ENCODE data around the gene KLF15.

KLF15 gene

GRCh38 chr3:126399756-126400155, 42.5 kb upstream of the KLF15 start:
- no peak for TF ChIP-seq CTCF (IDR thresholded peaks at IDR 0.05; ENCODE audit: insufficient read depth, low read length, poor library complexity, severe bottlenecking)
- no peaks in the 10 kb centered on the region for H3K36me3 ChIP-seq (ENCODE audit: control insufficient read depth, insufficient read depth, low read length)
- no peak overlapping the region for H3K4me3 ChIP-seq (replicated peaks; ENCODE audit: low read depth, low read length)
- DNase-seq (ENCODE audit: extremely low read depth, insufficient read length) = no peak
- H3K27me3 ChIP-seq (replicated peaks; ENCODE audit: control insufficient read depth, insufficient read depth, low read length) = no peaks in the 10 kb centered on the region; the same call in 1 of the 2 replicates

GRCh38 chr3:126399351-126399735, 42.1 kb upstream of the KLF15 start:
- H3K4me3 ChIP-seq (replicated peaks; ENCODE audit: low read depth, low read length) = no peak overlapping the region
- no peaks in the 10 kb centered on the region; the same call in 1 of the 2 replicates for H3K27me3 ChIP-seq (replicated peaks; ENCODE audit: control insufficient read depth, insufficient read depth, low read length)
- DNase-seq (ENCODE audit: extremely low read depth, insufficient read length) = peak; percentile 38
- no peak for TF ChIP-seq CTCF (IDR thresholded peaks at IDR 0.05; ENCODE audit: insufficient read depth, low read length, poor library complexity, severe bottlenecking)
- no peaks in the 10 kb centered on the region for H3K36me3 ChIP-seq (ENCODE audit: control insufficient read depth, insufficient read depth, low read length)

GRCh38 chr3:126398423-126399350, 41.5 kb upstream of the KLF15 start:
- Histone ChIP-seq H3K36me3 (ENCODE audit: control insufficient read depth, insufficient read depth, low read length) (no peaks in the 10 kb centered on the region), H3K27me3 (replicated peaks; ENCODE audit: control insufficient read depth, insufficient read depth, low read length) (no peaks in the 10 kb centered on the region; the same call in 1 of the 2 replicates), H3K4me3 (replicated peaks; ENCODE audit: low read depth, low read length) (no peak overlapping the region)
- TF ChIP-seq CTCF (IDR thresholded peaks at IDR 0.05; ENCODE audit: insufficient read depth, low read length, poor library complexity, severe bottlenecking) = no peak
- DNase-seq (ENCODE audit: extremely low read depth, insufficient read length) = no peak

GRCh38 chr3:126397610-126398422, 40.6 kb upstream of the KLF15 start:
- H3K36me3 ChIP-seq (ENCODE audit: control insufficient read depth, insufficient read depth, low read length) = no peaks in the 10 kb centered on the region
- no peaks in the 10 kb centered on the region; the same call in 1 of the 2 replicates for H3K27me3 ChIP-seq (replicated peaks; ENCODE audit: control insufficient read depth, insufficient read depth, low read length)
- no peak for DNase-seq (ENCODE audit: extremely low read depth, insufficient read length)
- TF ChIP-seq CTCF (IDR thresholded peaks at IDR 0.05; ENCODE audit: insufficient read depth, low read length, poor library complexity, severe bottlenecking) = no peak
- H3K4me3 ChIP-seq (replicated peaks; ENCODE audit: low read depth, low read length) = no peak overlapping the region

- no peak for DNase-seq (ENCODE audit: extremely low read depth, insufficient read length)
- Histone ChIP-seq H3K4me3 (replicated peaks; ENCODE audit: low read depth, low read length) (no peak overlapping the region), H3K27me3 (replicated peaks; ENCODE audit: control insufficient read depth, insufficient read depth, low read length) (no peaks in the 10 kb centered on the region), H3K36me3 (ENCODE audit: control insufficient read depth, insufficient read depth, low read length) (no peaks in the 10 kb centered on the region)
- TF ChIP-seq CTCF (IDR thresholded peaks at IDR 0.05; ENCODE audit: insufficient read depth, low read length, poor library complexity, severe bottlenecking) = no peak
Measured at GRCh38 chr3:126396536-126396935, 39.3 kb upstream of the KLF15 start.
